ENCODE results near the gene SLC28A3.

SLC28A3 gene

GRCh38 chr9:84270847-84271530 is 69.6 kb downstream of the SLC28A3 start:
- DNase-seq (ENCODE audit: low spot score), result no peak
- no peak for TF ChIP-seq CTCF (IDR thresholded peaks at IDR 0.05; ENCODE audit: extremely low read depth, insufficient read depth, missing control alignments)
- in situ Hi-C loops (cut with MboI; ENCODE audit: low pct_unique_long_range_greater_than_20kb, low sequenced_read_pairs, unreplicated experiment), result no loop called here

- in situ Hi-C loops (cut with MboI; ENCODE audit: low pct_unique_long_range_greater_than_20kb, low sequenced_read_pairs, unreplicated experiment), result no loop called here
These were observed 74.4 kb downstream of the SLC28A3 start for GRCh38 chr9:84266087-84266561.

DNA sequence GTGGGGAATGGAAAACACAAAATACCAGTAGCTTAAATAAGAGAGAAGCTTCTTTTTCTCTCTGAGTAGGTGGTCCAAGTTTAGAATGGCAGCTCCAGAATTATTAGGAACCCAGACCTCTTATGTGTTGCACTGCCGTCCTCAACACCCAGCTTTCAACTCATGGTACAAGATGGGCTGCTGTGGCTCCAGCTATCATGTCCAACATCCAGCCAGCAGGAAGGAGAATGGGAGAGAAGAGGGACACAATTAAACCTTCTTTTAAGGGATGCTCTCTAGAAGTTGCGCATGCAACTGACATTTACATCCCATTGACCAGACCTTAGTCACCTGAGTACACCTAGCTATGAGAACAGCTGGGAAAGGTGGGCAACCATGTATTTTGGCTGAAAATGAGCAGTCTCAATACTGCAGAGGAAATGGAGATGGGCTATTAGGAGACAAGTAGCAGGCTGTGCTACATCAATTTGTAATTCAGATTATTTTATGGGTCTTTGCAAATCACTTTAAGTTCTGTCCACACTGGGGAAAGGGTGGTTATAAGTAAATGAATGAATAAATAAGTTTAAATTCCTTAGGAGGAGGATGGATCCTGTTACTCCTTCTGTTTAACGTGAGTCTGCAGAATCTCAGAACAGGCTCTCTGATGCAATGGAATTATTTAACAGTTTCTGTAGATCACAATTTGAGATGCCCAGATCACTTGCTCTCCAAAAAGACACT is 76.1 kb downstream of the SLC28A3 start:
- no peak for TF ChIP-seq CTCF (IDR thresholded peaks at IDR 0.05; ENCODE audit: extremely low read depth, insufficient read depth, missing control alignments)
- DNase-seq (ENCODE audit: low spot score), result no peak
- in situ Hi-C loops (cut with MboI; ENCODE audit: low pct_unique_long_range_greater_than_20kb, low sequenced_read_pairs, unreplicated experiment), result no loop called here

More at GRCh38 chr9:84266087-84266561, 74.4 kb downstream of the SLC28A3 start:
- no peak for TF ChIP-seq CTCF (IDR thresholded peaks at IDR 0.05; ENCODE audit: extremely low read depth, insufficient read depth, missing control alignments)
- DNase-seq (ENCODE audit: low spot score), result no peak

GRCh38 chr9:84261070-84261746 is 79.3 kb downstream of the SLC28A3 start:
- peak; percentile 53 for DNase-seq (ENCODE audit: low spot score)
- in situ Hi-C loops (cut with MboI; ENCODE audit: low pct_unique_long_range_greater_than_20kb, low sequenced_read_pairs, unreplicated experiment), result no loop called here
- peak; percentile 96 for TF ChIP-seq CTCF (IDR thresholded peaks at IDR 0.05; ENCODE audit: extremely low read depth, insufficient read depth, missing control alignments)

GRCh38 chr9:84258371-84258770 is 82.2 kb downstream of the SLC28A3 start:
- DNase-seq (ENCODE audit: low spot score), result no peak
- in situ Hi-C loops (cut with MboI; ENCODE audit: low pct_unique_long_range_greater_than_20kb, low sequenced_read_pairs, unreplicated experiment), result no loop called here
- TF ChIP-seq CTCF (IDR thresholded peaks at IDR 0.05; ENCODE audit: extremely low read depth, insufficient read depth, missing control alignments), result no peak

DNA sequence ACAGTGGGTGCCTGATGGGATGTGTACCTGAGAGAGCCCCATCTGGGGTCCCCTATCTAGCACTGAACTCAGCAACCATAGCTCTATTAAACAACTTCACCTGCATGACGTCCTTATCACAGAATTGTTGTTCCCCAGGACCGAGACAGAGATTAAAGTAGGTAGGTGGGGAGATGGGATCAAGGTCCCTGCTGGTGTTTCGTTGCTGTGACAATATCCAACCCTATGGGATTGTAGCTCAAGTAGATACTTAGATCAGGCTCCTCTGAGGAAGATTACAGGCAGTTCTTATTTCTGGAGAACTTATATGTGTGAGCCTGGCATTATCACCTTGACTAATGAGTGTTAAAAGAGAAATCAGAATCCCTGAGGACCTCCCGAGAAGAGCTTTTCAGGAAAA is 84.9 kb downstream of the SLC28A3 start:
- in situ Hi-C loops (cut with MboI; ENCODE audit: low pct_unique_long_range_greater_than_20kb, low sequenced_read_pairs, unreplicated experiment), result no loop called here
- TF ChIP-seq CTCF (IDR thresholded peaks at IDR 0.05; ENCODE audit: extremely low read depth, insufficient read depth, missing control alignments), result no peak
- no peak for DNase-seq (ENCODE audit: low spot score)

Data from GM13977 (cell line).